Spleen (tissue), 11 donors: Measurements from ENCODE around the gene ARHGAP6. TPM values are rescaled to one million over a fixed set of nuclear protein-coding genes. Genes with fewer than 3 reads are reported as not detected.

Experiments
- DNase-seq: peaks from one replicate; pipeline ENCODE4 v3.0.0-alpha.2; 2020
- H3K27ac ChIP-seq, 8 donors: fragments of 200-600 bp; sonication (generic) in 7 of 8; 1 replicate in 4 of 8; 2 replicates in 4 of 8; pipeline versions ENCODE4 v1.5.0 to v1.8.0; 2016 to 2021; ENCODE audit warnings: inconsistent platforms in 4 of 8, mild to moderate bottlenecking in 4 of 8, moderate library complexity in 1 of 8
- H3K27me3 ChIP-seq, 7 donors: fragments of 200-600 bp; sonication (generic) in 6 of 7; replicated peaks in 1 of 7; 1 replicate in 4 of 7; 2 replicates in 3 of 7; pipeline versions ENCODE4 v1.5.0 to v1.8.0; 2016 to 2021; ENCODE audit warnings: inconsistent platforms in 3 of 7, mild to moderate bottlenecking in 1 of 7
- H3K36me3 ChIP-seq, 6 donors: fragments of 200-600 bp; sonication (generic) in 5 of 6; 1 replicate in 4 of 6; 2 replicates in 2 of 6; pipeline versions ENCODE4 v1.5.0 to v1.8.0; 2016 to 2021; ENCODE audit warnings: inconsistent platforms in 2 of 6
- H3K4me1 ChIP-seq, 6 donors: fragments of 200-600 bp; sonication (generic) in 5 of 6; 1 replicate in 3 of 6; 2 replicates in 3 of 6; pipeline versions ENCODE4 v1.5.0 to v1.8.0; 2016 to 2021; ENCODE audit warnings: inconsistent platforms in 3 of 6
- H3K4me3 ChIP-seq, 8 donors: fragments of 200-600 bp; sonication (generic) in 7 of 8; 1 replicate in 4 of 8; 2 replicates in 4 of 8; pipeline versions ENCODE4 v1.5.0 to v1.8.0; 2016 to 2021; ENCODE audit warnings: inconsistent platforms in 4 of 8, mild to moderate bottlenecking in 4 of 8, moderate library complexity in 2 of 8
- H3K9me3 ChIP-seq, 8 donors: fragments of 200-600 bp; sonication (generic) in 7 of 8; 1 replicate in 4 of 8; 2 replicates in 4 of 8; pipeline versions ENCODE4 v1.5.0 to v1.8.0; 2016 to 2021; ENCODE audit warnings: inconsistent platforms in 4 of 8
- CTCF ChIP-seq, 11 experiments: fragments of 200-600 bp in 7 of 11; fragments of 450-650 bp in 4 of 11; sonication (generic) in 4 of 11; IDR thresholded peaks in 8 of 11; conservative IDR thresholded peaks in 3 of 11; 1 replicate in 7 of 11; 2 replicates in 4 of 11; pipeline versions ENCODE4 v1.4.0 to v1.8.0; 2016 to 2021; ENCODE audit warnings: antibody characterized with exemption in 11 of 11, inconsistent platforms in 4 of 11, mild to moderate bottlenecking in 1 of 11
- POLR2A ChIP-seq, 3 donors: fragments of 450-650 bp; IDR thresholded peaks; one replicate each; pipeline ENCODE4 v1.5.1; 2017; ENCODE audit warnings: antibody characterized with exemption in 3 of 3, mild to moderate bottlenecking in 1 of 3
- POLR2AphosphoS5 ChIP-seq, 3 donors: sonication (generic); formaldehyde crosslinking; IDR thresholded peaks; one replicate each; pipeline ENCODE4 v1.5.1; 2017; ENCODE audit warnings: antibody characterized with exemption in 3 of 3
- WGBS, 5 donors: extraction: QIAGEN DNeasy Blood & Tissue Kit in 3 of 5; methylation state at CpG; one replicate each; pipeline versions ENCODE4 v1.1.5 to v1.1.7; 2013 to 2018; 5-methylcytosine and 5-hydroxymethylcytosine counted together
- intact Hi-C: fragments of 100-400 bp; cut with DNase I; formaldehyde crosslinking; loops from one replicate; pipeline ENCODE4 v1.15.0; 2023; ENCODE audit warnings: low total_unique reads
- polyA plus RNA-seq, 3 donors: library from polyadenylated mRNA; stranded (reverse); fragments of 200-250 nt; gene quantifications; one replicate each; pipeline ENCODE4 v1.2.1, GENCODE V29; 2013
- total RNA-seq, 7 donors: library from RNA; depleted of rRNA in 3 of 7; stranded (reverse); fragments of >200 nt in 3 of 7; fragmentation: NEBNext Ultra II Directional in 4 of 7; extraction: Animal tissue kit (Norgen Biotek cat#: 25700) in 4 of 7; gene quantifications; one replicate each; pipeline versions ENCODE4 v1.1.0 to v1.2.1, GENCODE V29; 2016 to 2021
- donor health status: healthy with polysubstance abuse.
- donor health status: DM: no; HTN: no; CAD: no; lungs with moderate emphysema.
- donor health status: DM: no; HTN: no; CAD: no.
- donor health status: Bipolar disorder and iron deficiency.
- donor health status: healthy.
- donor health status: DM: no; HTN: no; CAD: no.
- donor health status: DM: yes; HTN: yes; CAD: no.

Gene ARHGAP6
- total and polyA plus RNA-seq, 10 donors: 2.0 to 20.8 (median 12.7) TPM

GRCh38 chrX:11424903-11425674, 240.6 kb downstream of the ARHGAP6 start:
- Histone ChIP-seq H3K27me3 (peaks cover 0 to 20% (median 9%) of the 10 kb centered on the region in 7 donors), H3K36me3 (no peaks in the 10 kb centered on the region), H3K27ac (no peak overlapping the region), H3K9me3 (no peaks in the 10 kb centered on the region), H3K4me1 (no peaks in the 10 kb centered on the region), H3K4me3 (no peak overlapping the region)
- intact Hi-C loops: no loop called here
- TF ChIP-seq CTCF (IDR thresholded peaks at IDR 0.05 in 8 of 11, conservative IDR thresholded peaks at IDR 0.05 in 3 of 11) (no peak), POLR2AphosphoS5 (IDR thresholded peaks at IDR 0.05) (no peak), POLR2A (IDR thresholded peaks at IDR 0.05) (no peak)
- DNase-seq: no peak
- 71 to 92% (median 82%) methylated on average over 7 of the region's 7 CpGs for WGBS, 5 donors

GRCh38 chrX:11423949-11424348, 241.8 kb downstream of the ARHGAP6 start:
- no peak for TF ChIP-seq POLR2AphosphoS5 (IDR thresholded peaks at IDR 0.05)
- Histone ChIP-seq H3K27ac (no peak overlapping the region), H3K4me1 (no peaks in the 10 kb centered on the region), H3K4me3 (no peak overlapping the region), H3K27me3 (peaks cover 0 to 20% (median 9%) of the 10 kb centered on the region in 7 donors), H3K36me3 (no peaks in the 10 kb centered on the region), H3K9me3 (no peaks in the 10 kb centered on the region)
- no peak for DNase-seq
- 67 to 98% (median 88%) methylated on average over 3 of the region's 3 CpGs for WGBS, 5 donors
- intact Hi-C loops: no loop called here

- intact Hi-C loops: no loop called here
Observed at GRCh38 chrX:11423362-11423818, 242.3 kb downstream of the ARHGAP6 start.

GRCh38 chrX:11422525-11422857, 243.2 kb downstream of the ARHGAP6 start:
- intact Hi-C loops: no loop called here
- Histone ChIP-seq H3K4me3 (no peak overlapping the region), H3K27me3 (peaks cover 0 to 9% (median 4%) of the 10 kb centered on the region in 7 donors), H3K36me3 (no peaks in the 10 kb centered on the region), H3K9me3 (no peaks in the 10 kb centered on the region), H3K27ac (no peak overlapping the region), H3K4me1 (no peaks in the 10 kb centered on the region)
- TF ChIP-seq POLR2A (IDR thresholded peaks at IDR 0.05) (no peak), POLR2AphosphoS5 (IDR thresholded peaks at IDR 0.05) (no peak), CTCF (IDR thresholded peaks at IDR 0.05 in 8 of 11, conservative IDR thresholded peaks at IDR 0.05 in 3 of 11) (no peak)
- no peak for DNase-seq

More at GRCh38 chrX:11423362-11423818, 242.3 kb downstream of the ARHGAP6 start:
- no peak for DNase-seq
- WGBS, 5 donors: 94 to 100% (median 100%) methylated on average over 1 of the region's 1 CpG
- TF ChIP-seq CTCF (IDR thresholded peaks at IDR 0.05 in 8 of 11, conservative IDR thresholded peaks at IDR 0.05 in 3 of 11) (no peak), POLR2AphosphoS5 (IDR thresholded peaks at IDR 0.05) (no peak), POLR2A (IDR thresholded peaks at IDR 0.05) (no peak)
- H3K9me3 ChIP-seq: no peaks in the 10 kb centered on the region
- H3K4me1 ChIP-seq: no peaks in the 10 kb centered on the region
- H3K4me3 ChIP-seq: no peak overlapping the region
- peaks cover 0 to 18% (median 8%) of the 10 kb centered on the region in 7 donors for H3K27me3 ChIP-seq
- no peak overlapping the region for H3K27ac ChIP-seq
- H3K36me3 ChIP-seq: no peaks in the 10 kb centered on the region
